HG03066 (cell line): ENCODE data around the gene ORMDL1.

Experiments used
- ATAC-seq: cut with Tn5 transposase; IDR thresholded peaks from one replicate; pipeline ENCODE4 v1.9.1; 2021; ENCODE audit warnings: low read depth; ENCODE audit not compliant: unreplicated experiment

The ORMDL1 gene

GRCh38 chr2:189783927-189784867, at the start of gene ORMDL1, which contains the start of gene PMS1:
ORMDL1 (minus strand) TSS chr2:189784339; CDS start chr2:189782595, 1,744 bp downstream.
PMS1 (plus strand) TSS chr2:189784450; CDS start chr2:189791810, 7,360 bp downstream.
- ATAC-seq: peak; percentile 92

GRCh38 chr2:189830510-189830909, 46.4 kb upstream of the ORMDL1 start:
- no peak for ATAC-seq

- ATAC-seq: no peak
Measured at GRCh38 chr2:189829102-189829833, 45.1 kb upstream of the ORMDL1 start.

- no peak for ATAC-seq
Measured at GRCh38 chr2:189826039-189826438, 41.9 kb upstream of the ORMDL1 start.

GRCh38 chr2:189824694-189825396, 40.7 kb upstream of the ORMDL1 start:
- no peak for ATAC-seq

- no peak for ATAC-seq
Measured at GRCh38 chr2:189821953-189822748, 38.0 kb upstream of the ORMDL1 start.

- ATAC-seq: no peak
Measured at GRCh38 chr2:189819297-189819704, 35.2 kb upstream of the ORMDL1 start.

GRCh38 chr2:189818249-189819038, 34.3 kb upstream of the ORMDL1 start:
- ATAC-seq: no peak

GRCh38 chr2:189803431-189803830, 19.3 kb upstream of the ORMDL1 start:
- no peak for ATAC-seq

- no peak for ATAC-seq
Measured at GRCh38 chr2:189802396-189802912, 18.3 kb upstream of the ORMDL1 start.

- no peak for ATAC-seq
Measured at GRCh38 chr2:189799531-189799930, 15.4 kb upstream of the ORMDL1 start.

- no peak for ATAC-seq
Measured at GRCh38 chr2:189799030-189799331, 14.8 kb upstream of the ORMDL1 start.

- peak; percentile 78 for ATAC-seq
Measured at GRCh38 chr2:189798312-189799029, 14.3 kb upstream of the ORMDL1 start.

- ATAC-seq: no peak
Measured at GRCh38 chr2:189797902-189798301, 13.8 kb upstream of the ORMDL1 start.

- no peak for ATAC-seq
Measured at GRCh38 chr2:189794310-189794709, 10.2 kb upstream of the ORMDL1 start.

- ATAC-seq: no peak
Measured at GRCh38 chr2:189791338-189792042, 7.4 kb upstream of the ORMDL1 start.

GRCh38 chr2:189783451-189783926, 650 bp downstream of the ORMDL1 start:
- peak; percentile 16 for ATAC-seq

- ATAC-seq: no peak
Measured at GRCh38 chr2:189782221-189782671, 1.9 kb downstream of the ORMDL1 start.
